ENCODE results near the gene LRRC59.

GRCh38 chr17:50388728-50389127 lies 8.6 kb downstream of the LRRC59 start:
- TF ChIP-seq CTCF (conservative IDR thresholded peaks at IDR 0.05; ENCODE audit: low read depth, low read length): no peak
- no peak for TF ChIP-seq EZH2 (IDR thresholded peaks at IDR 0.05; ENCODE audit: borderline replicate concordance, low read depth, low read length, poor library complexity, severe bottlenecking)

Data from A673 (cell line).